ENCODE measurements around the gene EHMT1. TPM values are rescaled to one million over a fixed set of nuclear protein-coding genes. Genes with fewer than 3 reads are reported as not detected.

Gene EHMT1
- total RNA-seq, 1 donor: 46.3 TPM

GRCh38 chr9:137671721-137672120 lies 52.9 kb downstream of the EHMT1 start:
- DNase-seq (ENCODE audit: insufficient read length, low spot score, missing footprints): peak; percentile 27
- no peak overlapping the region for H3K4me2 ChIP-seq (ENCODE audit: insufficient read depth, low read length)
- no peak overlapping the region for H2AFZ ChIP-seq (ENCODE audit: low read length)
- H3K4me3 ChIP-seq (ENCODE audit: insufficient read depth, low read length): no peak overlapping the region
- no peaks in the 10 kb centered on the region for H3K27me3 ChIP-seq (ENCODE audit: insufficient read depth, low read length)
- no peak overlapping the region for H3K27ac ChIP-seq (ENCODE audit: low read depth, low read length)
- TF ChIP-seq CTCF (IDR thresholded peaks at IDR 0.05; ENCODE audit: extremely low read depth, low read depth, low read length): no peak
- H3K36me3 ChIP-seq (ENCODE audit: insufficient read depth, low read length): peaks cover 5% of the 10 kb centered on the region
- H3K79me2 ChIP-seq (ENCODE audit: insufficient read depth, low read length): peaks cover 86% of the 10 kb centered on the region
- H3K9me3 ChIP-seq (ENCODE audit: low read depth, low read length): no peaks in the 10 kb centered on the region
- H3K4me1 ChIP-seq (ENCODE audit: insufficient read depth, low read length): peaks cover 6% of the 10 kb centered on the region
- H4K20me1 ChIP-seq (ENCODE audit: insufficient read depth, low read length): peaks cover 75% of the 10 kb centered on the region

- Histone ChIP-seq H2AFZ (ENCODE audit: low read length) (no peak overlapping the region), H3K79me2 (ENCODE audit: insufficient read depth, low read length) (peaks cover 83% of the 10 kb centered on the region), H3K27me3 (ENCODE audit: insufficient read depth, low read length) (no peaks in the 10 kb centered on the region), H3K9me3 (ENCODE audit: low read depth, low read length) (no peaks in the 10 kb centered on the region), H3K36me3 (ENCODE audit: insufficient read depth, low read length) (peaks cover 5% of the 10 kb centered on the region), H3K4me2 (ENCODE audit: insufficient read depth, low read length) (no peak overlapping the region), H3K4me1 (ENCODE audit: insufficient read depth, low read length) (peaks cover 6% of the 10 kb centered on the region), H4K20me1 (ENCODE audit: insufficient read depth, low read length) (peaks cover 71% of the 10 kb centered on the region), H3K4me3 (ENCODE audit: insufficient read depth, low read length) (no peak overlapping the region), H3K27ac (ENCODE audit: low read depth, low read length) (peak overlapping the region; percentile 18)
- TF ChIP-seq CTCF (IDR thresholded peaks at IDR 0.05; ENCODE audit: extremely low read depth, low read depth, low read length): peak; percentile 94
- peak; percentile 95 for DNase-seq (ENCODE audit: insufficient read length, low spot score, missing footprints)
Observed at GRCh38 chr9:137672907-137673791, 54.3 kb downstream of the EHMT1 start.

GRCh38 chr9:137673886-137674285 lies 55.1 kb downstream of the EHMT1 start:
- TF ChIP-seq CTCF (IDR thresholded peaks at IDR 0.05; ENCODE audit: extremely low read depth, low read depth, low read length): no peak
- H3K4me1 ChIP-seq (ENCODE audit: insufficient read depth, low read length): peaks cover 6% of the 10 kb centered on the region
- no peaks in the 10 kb centered on the region for H3K9me3 ChIP-seq (ENCODE audit: low read depth, low read length)
- peaks cover 73% of the 10 kb centered on the region for H4K20me1 ChIP-seq (ENCODE audit: insufficient read depth, low read length)
- peaks cover 83% of the 10 kb centered on the region for H3K79me2 ChIP-seq (ENCODE audit: insufficient read depth, low read length)
- no peak overlapping the region for H2AFZ ChIP-seq (ENCODE audit: low read length)
- H3K27me3 ChIP-seq (ENCODE audit: insufficient read depth, low read length): no peaks in the 10 kb centered on the region
- H3K4me3 ChIP-seq (ENCODE audit: insufficient read depth, low read length): no peak overlapping the region
- no peak overlapping the region for H3K27ac ChIP-seq (ENCODE audit: low read depth, low read length)
- peaks cover 4% of the 10 kb centered on the region for H3K36me3 ChIP-seq (ENCODE audit: insufficient read depth, low read length)
- peak; percentile 31 for DNase-seq (ENCODE audit: insufficient read length, low spot score, missing footprints)
- no peak overlapping the region for H3K4me2 ChIP-seq (ENCODE audit: insufficient read depth, low read length)

- H4K20me1 ChIP-seq (ENCODE audit: insufficient read depth, low read length): peaks cover 70% of the 10 kb centered on the region
- TF ChIP-seq CTCF (IDR thresholded peaks at IDR 0.05; ENCODE audit: extremely low read depth, low read depth, low read length): no peak
- peaks cover 4% of the 10 kb centered on the region for H3K36me3 ChIP-seq (ENCODE audit: insufficient read depth, low read length)
- H3K27me3 ChIP-seq (ENCODE audit: insufficient read depth, low read length): no peaks in the 10 kb centered on the region
- H3K27ac ChIP-seq (ENCODE audit: low read depth, low read length): no peak overlapping the region
- H2AFZ ChIP-seq (ENCODE audit: low read length): no peak overlapping the region
- peak; percentile 32 for DNase-seq (ENCODE audit: insufficient read length, low spot score, missing footprints)
- no peak overlapping the region for H3K4me2 ChIP-seq (ENCODE audit: insufficient read depth, low read length)
- no peak overlapping the region for H3K4me3 ChIP-seq (ENCODE audit: insufficient read depth, low read length)
- H3K4me1 ChIP-seq (ENCODE audit: insufficient read depth, low read length): peaks cover 6% of the 10 kb centered on the region
- H3K79me2 ChIP-seq (ENCODE audit: insufficient read depth, low read length): peaks cover 81% of the 10 kb centered on the region
- no peaks in the 10 kb centered on the region for H3K9me3 ChIP-seq (ENCODE audit: low read depth, low read length)
Observed at GRCh38 chr9:137674307-137674975, 55.6 kb downstream of the EHMT1 start.
